HG03196 (cell line): Measurements from ENCODE around the gene PXN.
"Not testable (repeated sequence)": the region's sequence is repeated elsewhere in the genome, so short reads cannot be mapped to it uniquely, and the experiment has no call there.

Source experiments
- ATAC-seq: cut with Tn5 transposase; IDR thresholded peaks from one replicate; pipeline ENCODE4 v1.9.1; 2021; ENCODE audit not compliant: unreplicated experiment

The PXN gene

DNA sequence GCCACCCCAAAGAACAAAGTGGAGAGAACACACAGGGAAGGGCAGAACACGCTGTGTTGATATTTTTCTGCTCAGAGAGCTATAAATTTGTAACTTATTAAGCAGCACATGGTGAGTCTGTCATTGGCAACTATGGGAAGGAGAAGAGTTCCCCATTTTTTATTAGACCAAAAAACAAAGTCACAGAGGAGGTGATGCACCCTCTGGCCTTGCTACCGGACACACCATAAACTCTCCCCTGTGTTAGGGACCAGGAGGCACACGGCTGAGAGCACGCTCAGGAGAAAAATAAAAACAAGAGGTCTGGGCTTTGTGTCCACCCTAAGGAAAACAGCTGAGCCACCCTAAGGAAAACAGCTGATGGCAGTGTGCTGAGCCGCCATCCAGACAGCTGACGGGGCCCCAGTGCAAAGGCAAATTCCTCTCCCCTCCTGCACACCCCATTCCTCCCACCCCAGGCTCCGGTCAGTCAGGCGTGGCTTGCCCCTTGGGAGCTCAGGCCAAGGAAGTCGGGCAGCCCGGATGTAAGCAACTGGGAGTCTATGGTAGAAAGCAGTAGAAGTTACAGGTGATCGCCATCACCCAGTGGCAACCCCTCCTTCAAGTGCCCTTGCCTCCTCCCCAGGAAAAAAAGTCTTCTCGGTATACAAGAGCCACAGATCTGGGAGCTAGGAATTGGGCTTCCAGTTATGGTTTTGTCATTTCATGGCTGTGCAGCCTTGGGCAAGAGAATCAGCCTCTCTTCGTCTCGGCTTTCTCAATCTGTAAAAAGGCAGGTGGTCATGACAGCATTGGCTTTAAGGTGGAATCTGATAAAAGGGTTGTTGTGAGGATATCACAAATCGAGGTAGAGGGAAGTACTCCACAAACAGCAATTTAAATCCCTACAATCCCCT, 2.4 kb downstream of the PXN start:
- no peak for ATAC-seq

DNA sequence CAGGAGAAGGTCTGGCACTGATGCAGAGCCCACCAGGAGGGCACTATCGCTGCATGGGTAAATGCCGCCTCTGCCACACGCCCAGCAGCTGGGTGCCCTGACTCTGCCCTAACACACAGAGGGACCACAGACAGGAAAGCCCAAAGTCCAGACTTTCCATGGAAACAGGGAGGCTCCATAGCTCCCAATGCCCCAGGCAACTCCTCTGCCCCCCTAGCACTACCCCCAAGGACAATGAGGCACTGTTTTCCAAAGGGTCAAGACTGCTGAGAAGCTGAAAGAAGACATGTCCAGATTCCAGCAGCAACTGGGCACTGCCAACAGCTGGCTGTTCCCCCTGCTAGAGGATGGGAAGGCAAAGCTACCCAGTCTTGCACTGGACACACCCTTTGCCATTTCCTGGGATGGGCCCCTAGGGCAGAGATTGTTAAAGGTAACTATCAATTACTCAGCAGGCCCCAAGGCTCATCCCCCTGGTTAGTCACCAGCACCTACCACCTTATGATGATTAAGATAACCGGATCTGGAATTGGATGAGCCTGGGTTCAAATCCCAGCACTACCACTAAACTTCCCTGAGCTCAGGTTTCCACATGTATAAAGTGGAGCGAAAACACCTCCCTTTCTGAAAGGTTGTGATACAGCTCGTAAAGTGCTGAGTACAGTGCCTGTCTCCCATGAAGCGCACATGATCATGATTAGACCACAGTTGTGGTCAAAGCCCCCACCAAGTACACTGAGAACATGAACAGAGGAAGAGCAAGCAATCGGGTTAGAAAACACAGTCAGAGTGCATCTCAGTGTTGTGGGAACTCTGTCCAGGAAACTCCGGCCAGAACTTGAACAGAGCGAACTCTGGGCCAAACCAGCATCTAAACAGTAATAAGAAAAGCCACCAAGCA, 3.3 kb downstream of the PXN start:
- ATAC-seq: no peak

DNA sequence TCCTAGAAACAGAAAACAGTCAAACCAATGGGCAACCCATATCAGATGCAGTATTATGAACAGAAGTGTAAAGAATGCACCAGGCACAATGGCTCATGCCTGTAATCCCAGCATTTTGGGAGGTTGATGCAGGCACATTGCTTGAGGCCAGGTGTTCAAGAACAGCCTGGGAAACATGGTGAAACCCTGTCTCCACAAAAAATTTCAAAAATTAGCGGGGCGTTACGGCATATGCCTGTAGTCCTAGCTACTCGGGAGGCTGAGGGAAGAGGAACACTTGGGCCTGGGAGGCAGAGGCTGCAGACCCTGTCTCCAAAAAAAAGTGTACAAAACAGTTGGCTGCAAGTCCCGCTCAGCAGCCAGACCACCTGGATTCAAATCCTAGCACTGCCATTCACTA, 4.9 kb downstream of the PXN start:
- ATAC-seq: no peak

GRCh38 chr12:120259418-120260202, 5.9 kb downstream of the PXN start:
- ATAC-seq: no peak

DNA sequence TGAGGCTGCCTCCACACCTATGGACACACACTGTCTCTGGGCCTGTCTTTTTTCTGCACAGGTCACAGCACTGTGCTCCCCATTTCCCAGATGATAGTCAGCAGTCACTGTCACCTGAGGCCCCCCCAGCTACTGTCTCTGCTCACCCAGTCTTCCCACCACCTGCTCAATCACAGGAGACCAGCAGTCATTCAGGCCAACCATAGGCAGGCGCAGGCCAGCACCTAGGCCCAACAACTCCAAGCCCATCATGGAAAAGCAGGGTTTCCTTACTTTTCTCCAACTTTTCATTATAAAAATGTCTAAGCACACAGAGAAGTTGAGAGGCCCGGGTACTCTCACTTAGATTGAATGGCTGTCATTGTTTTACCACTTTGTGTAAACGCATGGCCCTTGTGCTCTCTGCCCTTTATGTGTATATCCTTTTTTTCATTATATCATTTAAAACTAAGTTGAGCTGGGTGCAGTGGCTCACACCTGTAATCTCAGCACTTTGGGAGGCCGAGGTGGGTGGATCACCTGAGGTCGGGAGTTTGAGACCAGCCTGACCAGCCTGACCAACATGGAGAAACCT, 7.1 kb downstream of the PXN start:
- no peak for ATAC-seq

DNA sequence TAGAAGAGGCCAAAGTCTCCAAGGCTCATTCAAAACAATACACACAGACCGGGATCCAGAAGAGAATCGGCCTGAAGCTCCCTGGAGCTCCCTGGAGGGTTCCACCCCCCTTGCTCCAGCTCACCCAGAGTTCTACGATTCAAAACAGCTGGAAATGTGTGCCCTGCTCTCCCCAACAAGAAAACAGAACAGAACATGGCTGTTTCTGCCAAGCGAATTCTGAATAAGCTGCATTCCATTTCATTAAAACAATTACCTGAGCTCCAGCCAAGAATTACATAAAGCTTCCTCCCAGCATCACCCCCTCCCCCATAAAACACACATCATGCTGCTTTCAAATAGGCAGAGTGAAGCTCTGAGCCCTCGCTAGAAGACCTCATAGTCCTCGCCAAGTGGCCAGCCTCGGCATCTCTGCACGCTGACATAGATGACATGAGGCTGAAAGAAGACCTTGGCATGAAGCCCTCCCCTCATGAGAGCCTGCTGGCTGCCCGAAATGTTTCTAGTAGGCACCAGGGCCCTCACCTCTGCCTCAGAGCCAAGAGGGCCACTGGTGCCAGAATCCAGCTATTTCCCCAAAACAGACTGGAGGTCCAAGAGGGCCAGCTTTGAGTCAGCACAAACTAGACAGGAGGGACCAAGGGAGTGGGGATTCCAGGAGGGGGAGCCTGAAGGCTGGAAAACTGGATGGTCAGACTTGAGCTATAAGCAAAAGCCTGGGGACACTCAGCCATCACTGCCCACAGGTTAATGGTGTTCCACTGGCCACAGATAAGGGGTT, 8.3 kb downstream of the PXN start:
- ATAC-seq: no peak

- no peak for ATAC-seq
Measured at GRCh38 chr12:120254809-120255208, 10.7 kb downstream of the PXN start.

DNA sequence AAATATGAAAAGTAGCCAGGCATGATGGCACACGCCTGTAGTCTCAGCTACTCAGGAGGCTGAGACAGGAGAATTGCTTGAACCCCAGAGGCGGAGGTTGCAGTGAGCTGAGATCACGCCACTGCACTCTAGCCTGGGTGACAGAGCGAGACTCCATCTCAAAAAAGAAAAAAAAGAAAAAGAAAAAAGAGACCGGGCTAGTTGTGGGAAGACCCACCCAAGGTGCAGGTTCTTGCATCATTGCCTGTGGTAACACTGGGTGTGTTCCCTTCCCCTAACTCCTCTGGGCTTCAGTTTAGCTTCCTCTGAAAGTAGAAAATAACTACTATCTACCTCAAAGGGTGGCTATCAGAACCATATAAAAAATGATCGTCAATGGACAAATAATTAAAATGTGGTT, 12.2 kb downstream of the PXN start:
- not testable (repeated sequence) for ATAC-seq

DNA sequence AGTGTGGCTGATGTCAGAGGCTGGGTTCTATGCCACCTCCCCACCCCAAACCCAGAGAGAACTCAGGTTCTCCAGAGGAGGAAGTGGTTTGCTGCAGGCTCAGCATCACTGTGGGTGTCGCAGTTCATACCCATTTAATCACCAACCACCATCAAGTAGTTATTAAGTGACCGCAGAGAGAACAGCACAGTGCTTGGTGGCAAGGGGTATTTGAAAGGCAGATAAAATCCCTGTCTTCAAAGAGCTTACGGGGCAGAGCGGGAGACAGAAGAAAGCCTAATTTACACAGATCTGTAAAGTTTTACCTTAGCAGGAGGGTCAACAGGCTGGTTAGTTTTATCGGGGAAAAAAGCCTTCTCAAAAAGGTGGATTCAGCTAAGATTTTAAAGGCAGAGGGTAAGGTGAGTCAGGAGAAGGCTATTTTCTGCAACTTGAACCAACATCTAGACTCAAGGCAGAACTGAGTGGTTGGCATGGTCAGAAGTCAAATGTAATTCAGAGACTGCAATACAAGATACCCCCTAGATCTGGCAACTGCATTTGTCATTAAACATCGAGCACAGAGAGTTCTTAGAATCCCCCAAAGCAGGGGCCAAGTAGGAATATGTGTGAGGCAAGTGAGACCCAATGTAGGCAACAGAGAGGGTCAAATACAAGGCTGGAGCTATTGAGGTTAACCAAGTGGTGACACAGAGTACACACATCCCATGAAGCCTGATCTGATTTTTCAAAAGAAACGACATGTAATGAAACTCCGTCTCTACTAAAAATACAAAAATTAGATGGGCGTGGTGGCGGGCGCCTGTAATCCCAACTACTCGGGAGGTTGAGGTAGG, 13.2 kb downstream of the PXN start:
- no peak for ATAC-seq

- ATAC-seq: not testable (repeated sequence)
Measured at GRCh38 chr12:120251364-120252070, 14.0 kb downstream of the PXN start.

GRCh38 chr12:120249875-120250795, 15.4 kb downstream of the PXN start:
- no peak for ATAC-seq

DNA sequence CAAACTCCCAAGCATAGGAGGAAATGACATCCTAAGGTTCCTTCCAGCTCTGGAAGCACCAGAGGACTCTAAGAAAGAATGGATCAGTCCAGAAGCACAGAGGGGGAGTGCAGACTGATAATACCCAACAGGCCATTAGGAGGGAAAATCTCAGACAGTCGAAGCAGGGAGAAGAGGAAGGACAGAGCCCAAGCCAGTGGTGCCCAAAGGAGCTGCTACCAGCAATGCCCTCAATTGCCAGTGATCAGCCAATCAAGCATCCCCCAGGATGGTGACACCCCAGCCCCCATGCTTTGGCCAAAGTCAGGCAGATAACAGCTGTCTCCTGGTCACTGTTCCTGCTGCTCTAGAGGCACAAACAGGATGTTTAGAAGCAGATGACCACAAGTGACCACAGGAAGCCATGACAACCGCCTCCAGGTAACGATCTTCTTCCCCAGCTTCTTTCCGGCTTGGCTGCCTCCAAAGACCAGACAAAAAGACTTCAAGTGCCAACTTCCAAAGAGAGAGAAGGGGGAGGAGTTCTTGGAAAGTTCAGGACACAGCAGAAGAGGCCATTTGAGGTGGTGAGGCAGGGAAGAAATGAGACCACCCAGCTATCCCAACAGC, 16.2 kb downstream of the PXN start:
- ATAC-seq: no peak

DNA sequence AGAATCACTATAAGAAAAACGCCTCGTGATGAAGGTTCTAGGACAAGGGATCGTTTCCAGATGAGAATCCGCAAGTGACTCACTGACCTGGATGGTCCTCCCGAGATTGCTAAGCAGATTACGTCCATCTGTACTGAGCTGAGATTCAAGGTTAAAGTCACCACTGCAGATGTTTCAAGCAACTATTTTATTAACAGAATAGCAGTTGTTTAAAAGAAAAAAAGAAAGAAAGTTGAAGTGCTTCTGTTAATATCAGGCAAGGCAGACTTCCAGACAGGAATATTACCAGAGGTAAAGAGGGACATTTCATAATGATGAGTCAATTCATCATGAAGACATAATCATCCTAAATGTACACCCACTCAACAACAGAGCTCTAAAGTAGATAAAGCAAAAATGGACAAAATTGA, 17.9 kb downstream of the PXN start:
- ATAC-seq: no peak

GRCh38 chr12:120247183-120247582, 18.3 kb downstream of the PXN start:
- ATAC-seq: no peak

GRCh38 chr12:120246705-120247104, 18.8 kb downstream of the PXN start:
- ATAC-seq: not testable (repeated sequence)

GRCh38 chr12:120242971-120243699, 22.4 kb downstream of the PXN start:
- no peak for ATAC-seq
